Endothelial cell of umbilical vein (primary cell): ENCODE measurements around the gene LRCH3. TPM values are rescaled to one million over a fixed set of nuclear protein-coding genes. Genes with fewer than 3 reads are reported as not detected.

ENCODE experiments used
- BruUV-seq: library from RNA; stranded (reverse); fragments of 400-500 nt; replicated peaks from 2 replicates; lab custom pipeline; 2021; lab: Mats Ljungman, UMichigan
- CTCF ChIA-PET: fragments of 300-600, 350-600 bp; sonication (Branson Sonifier 250); formaldehyde crosslinking; loops from one replicate; lab custom pipeline; 2021; ENCODE audit warnings: antibody characterized with exemption, inconsistent platforms; lab: Charles Lee
- POLR2A ChIA-PET: fragments of 300-600, 350-600 bp; sonication (Branson Sonifier 250); formaldehyde crosslinking; loops from one replicate; lab custom pipeline; 2021; ENCODE audit warnings: antibody characterized with exemption, inconsistent platforms; lab: Charles Lee
- DNase-seq: peaks from one replicate; pipeline ENCODE4 v3.0.0-alpha.2; 2011; ENCODE audit warnings: low read depth, low spot score
- FAIRE-seq: peaks from 2 replicates; lab custom pipeline; 2011; peaks lifted over from hg19 to GRCh38; lab: Jason Lieb, UNC
- H2AFZ ChIP-seq: 2 replicates; pipeline ENCODE4 v1.6.0; 2012; ENCODE audit warnings: low read depth, low read length, control low read depth, inconsistent platforms
- H3K27ac ChIP-seq: 2 replicates; pipeline ENCODE4 v1.5.1; 2011; ENCODE audit warnings: low read depth, mild to moderate bottlenecking, control low read depth, low read length, moderate library complexity; ENCODE audit not compliant: insufficient read depth
- H3K27me3 ChIP-seq, 2 experiments: 2 replicates each; pipeline versions ENCODE4 v1.6.0 to v1.6.1; 2011; ENCODE audit warnings: low read length in 2 of 2, mixed read lengths in 1 of 2; ENCODE audit not compliant: control insufficient read depth in 2 of 2, insufficient read depth in 2 of 2
- H3K36me3 ChIP-seq, 2 experiments: 2 replicates in 1 of 2; 3 replicates in 1 of 2; pipeline ENCODE4 v1.5.1; 2011; ENCODE audit warnings: low read length in 2 of 2, mild to moderate bottlenecking in 1 of 2, moderate library complexity in 1 of 2; ENCODE audit not compliant: control insufficient read depth in 2 of 2, insufficient read depth in 2 of 2; ENCODE audit errors: extremely low read depth in 1 of 2
- H3K4me1 ChIP-seq: 3 replicates; pipeline ENCODE4 v1.5.1; 2011; ENCODE audit warnings: mild to moderate bottlenecking, low read length; ENCODE audit not compliant: control insufficient read depth, insufficient read depth; ENCODE audit errors: extremely low read depth
- H3K4me2 ChIP-seq: 2 replicates; pipeline ENCODE4 v1.6.1; 2011; ENCODE audit warnings: low read length, control low read depth, mixed read lengths; ENCODE audit not compliant: insufficient read depth
- H3K4me3 ChIP-seq, 3 experiments: fragments of 200-600 bp in 1 of 3; sonication (generic), shearing (Covaris generic) in 1 of 3; replicated peaks in 1 of 3; 2 replicates each; pipeline ENCODE4 v1.5.1; 2011 to 2016; ENCODE audit warnings: control low read depth in 3 of 3, low read length in 3 of 3, mild to moderate bottlenecking in 2 of 3, inconsistent platforms in 1 of 3, low read depth in 1 of 3, moderate library complexity in 1 of 3; ENCODE audit not compliant: insufficient read depth in 1 of 3
- H3K79me2 ChIP-seq: 2 replicates; pipeline ENCODE4 v1.6.0; 2012; ENCODE audit warnings: low read length, inconsistent platforms; ENCODE audit not compliant: control insufficient read depth, insufficient read depth
- H3K9ac ChIP-seq: replicated peaks from 2 replicates; pipeline ENCODE3; 2011; ENCODE audit warnings: low read length, control low read depth; ENCODE audit not compliant: insufficient read depth; ENCODE audit errors: extremely low read depth
- H3K9me1 ChIP-seq: replicated peaks from 3 replicates; pipeline ENCODE4 v1.6.0; 2011; ENCODE audit warnings: mild to moderate bottlenecking, low read length; ENCODE audit not compliant: control insufficient read depth, insufficient read depth; ENCODE audit errors: extremely low read depth
- H3K9me3 ChIP-seq: replicated peaks from 2 replicates; pipeline ENCODE4 v1.5.1; 2012; ENCODE audit warnings: low read length, inconsistent platforms; ENCODE audit not compliant: control insufficient read depth, insufficient read depth
- H4K20me1 ChIP-seq: replicated peaks from 2 replicates; pipeline ENCODE3; 2011; ENCODE audit warnings: mild to moderate bottlenecking, low read length; ENCODE audit not compliant: control insufficient read depth, insufficient read depth; ENCODE audit errors: extremely low read depth
- EZH2 ChIP-seq: IDR thresholded peaks from 2 replicates; pipeline ENCODE4 v1.6.1; 2012; ENCODE audit warnings: borderline replicate concordance, low read depth, mild to moderate bottlenecking, moderate library complexity, low read length, inconsistent platforms; ENCODE audit not compliant: severe bottlenecking
- FOS ChIP-seq: IDR thresholded peaks from 2 replicates; pipeline ENCODE4 v1.6.1; 2011; ENCODE audit warnings: mild to moderate bottlenecking, low read length, moderate library complexity, borderline replicate concordance; ENCODE audit not compliant: insufficient read depth
- GATA2 ChIP-seq: IDR thresholded peaks from 2 replicates; pipeline ENCODE4 v1.7.0; 2011; ENCODE audit warnings: low read depth, mild to moderate bottlenecking, moderate library complexity, mixed read lengths, low read length; ENCODE audit not compliant: insufficient read length, insufficient read depth
- JUN ChIP-seq: IDR thresholded peaks from 2 replicates; pipeline ENCODE4 v1.6.1; 2011; ENCODE audit warnings: borderline replicate concordance, low read depth; ENCODE audit not compliant: insufficient read length, insufficient read depth
- MYC ChIP-seq: IDR thresholded peaks from one replicate; pipeline ENCODE4 v1.6.1; 2011; ENCODE audit warnings: mild to moderate bottlenecking, low read depth, low read length
- POLR2A ChIP-seq: IDR thresholded peaks from 2 replicates; pipeline ENCODE4 v1.6.1; 2012; ENCODE audit warnings: low read depth, mild to moderate bottlenecking, control low read depth, low read length
- POLR2AphosphoS5 ChIP-seq: IDR thresholded peaks from 2 replicates; pipeline ENCODE4 v1.6.1; 2012; ENCODE audit warnings: low read depth, mild to moderate bottlenecking, control low read depth, low read length, moderate library complexity; ENCODE audit not compliant: insufficient read depth
- dilution Hi-C: fragments of 300-500 bp; cut with MboI; formaldehyde crosslinking; loops from one replicate; pipeline ENCODE4 v1.15.0; 2019; ENCODE audit warnings: low sequenced_read_pairs; ENCODE audit not compliant: extremely low pct_ligation_motif_present
- intact Hi-C: fragments of 100-400 bp; cut with micrococcal nuclease; formaldehyde crosslinking; loops from one replicate; pipeline ENCODE4 v1.10.0; 2022
- polyA plus RNA-seq, 4 experiments: library from polyadenylated mRNA; depleted of rRNA in 3 of 4; stranded (reverse) in 3 of 4; unstranded in 1 of 4; fragments of >200 nt; gene quantifications; 2 replicates each; pipeline versions ENCODE4 v1.2.1 to v1.2.3, GENCODE V29; 2011 to 2012; ENCODE audit warnings: missing spikeins in 1 of 4
- total RNA-seq: library from RNA; stranded (reverse); gene quantifications from 2 replicates; pipeline ENCODE4 v1.2.3, GENCODE V29; 2021
- TF ChIP-seq, protein P1 (sequence below), 2 donors: IDR thresholded peaks; 1 replicate in 1 of 2; 2 replicates in 1 of 2; pipeline ENCODE4 v1.5.1; 2011; ENCODE audit warnings: low read length in 2 of 2, mild to moderate bottlenecking in 2 of 2, moderate library complexity in 2 of 2, control low read depth in 1 of 2, inconsistent platforms in 1 of 2, low read depth in 1 of 2; ENCODE audit not compliant: insufficient read depth in 1 of 2; ENCODE audit errors: extremely low read depth in 1 of 2
- TF ChIP-seq, protein P2 (sequence below): IDR thresholded peaks from 2 replicates; pipeline ENCODE4 v1.6.1; 2011; ENCODE audit not compliant: insufficient read depth, insufficient read length

The LRCH3 gene
- total and polyA plus RNA-seq, 2 donors (not counting 3 experiments of a cell fraction or from before 2014, with no cell fraction given) = 43.9 to 60.3 TPM

DNA sequence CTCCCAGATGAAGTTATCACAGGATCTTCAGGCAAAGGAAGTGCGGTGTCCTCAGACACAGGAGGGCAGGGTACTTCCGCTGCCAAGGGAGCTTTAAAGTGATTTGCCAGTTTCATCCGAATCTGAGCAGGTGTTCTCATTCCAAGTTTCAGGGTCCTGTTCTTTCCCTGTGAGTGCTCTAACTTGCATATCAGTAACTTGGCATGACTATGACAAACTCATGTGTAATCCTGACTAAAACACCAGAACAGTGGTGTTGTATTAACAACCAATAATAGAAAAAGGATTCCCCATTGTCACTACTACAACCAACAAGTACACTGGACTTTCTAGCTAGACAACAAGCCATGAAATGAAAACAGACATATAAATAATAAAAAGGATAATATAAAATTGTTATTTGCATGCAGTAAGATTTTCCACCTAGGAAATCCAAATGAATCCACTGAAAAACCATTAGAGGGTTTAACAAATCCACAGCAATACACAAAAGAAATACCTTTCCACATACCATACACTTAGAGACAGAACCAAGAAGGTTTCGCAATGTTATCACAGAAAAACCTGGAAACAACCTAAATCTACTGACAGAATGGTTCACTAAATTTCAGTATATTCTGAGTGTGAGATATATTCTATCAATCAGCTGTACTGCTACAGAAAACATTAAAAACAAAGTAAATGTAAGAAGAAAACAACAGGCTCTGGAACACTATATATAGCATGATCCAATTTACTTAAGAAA is 118.1 kb downstream of the LRCH3 start:
- Histone ChIP-seq H3K27me3 (no peaks in the 10 kb centered on the region), H3K36me3 (no peaks in the 10 kb centered on the region), H3K27ac (no peak overlapping the region), H3K9me3 (no peaks in the 10 kb centered on the region), H3K4me3 (no peak overlapping the region), H3K4me1 (no peaks in the 10 kb centered on the region), H3K9ac (no peak overlapping the region), H2AFZ (no peak overlapping the region), H4K20me1 (no peaks in the 10 kb centered on the region), H3K4me2 (no peak overlapping the region), H3K79me2 (no peaks in the 10 kb centered on the region), H3K9me1 (no peaks in the 10 kb centered on the region)
- DNase-seq (no peak), FAIRE-seq (no peak)
- dilution Hi-C loops = no loop called here
- CTCF ChIA-PET = no interaction called here
- POLR2A ChIA-PET = no interaction called here
- intact Hi-C loops = no loop called here
- TF ChIP-seq JUN = no peak
- TF ChIP-seq, protein P1, sequence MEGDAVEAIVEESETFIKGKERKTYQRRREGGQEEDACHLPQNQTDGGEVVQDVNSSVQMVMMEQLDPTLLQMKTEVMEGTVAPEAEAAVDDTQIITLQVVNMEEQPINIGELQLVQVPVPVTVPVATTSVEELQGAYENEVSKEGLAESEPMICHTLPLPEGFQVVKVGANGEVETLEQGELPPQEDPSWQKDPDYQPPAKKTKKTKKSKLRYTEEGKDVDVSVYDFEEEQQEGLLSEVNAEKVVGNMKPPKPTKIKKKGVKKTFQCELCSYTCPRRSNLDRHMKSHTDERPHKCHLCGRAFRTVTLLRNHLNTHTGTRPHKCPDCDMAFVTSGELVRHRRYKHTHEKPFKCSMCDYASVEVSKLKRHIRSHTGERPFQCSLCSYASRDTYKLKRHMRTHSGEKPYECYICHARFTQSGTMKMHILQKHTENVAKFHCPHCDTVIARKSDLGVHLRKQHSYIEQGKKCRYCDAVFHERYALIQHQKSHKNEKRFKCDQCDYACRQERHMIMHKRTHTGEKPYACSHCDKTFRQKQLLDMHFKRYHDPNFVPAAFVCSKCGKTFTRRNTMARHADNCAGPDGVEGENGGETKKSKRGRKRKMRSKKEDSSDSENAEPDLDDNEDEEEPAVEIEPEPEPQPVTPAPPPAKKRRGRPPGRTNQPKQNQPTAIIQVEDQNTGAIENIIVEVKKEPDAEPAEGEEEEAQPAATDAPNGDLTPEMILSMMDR (IDR thresholded peaks at IDR 0.05; ENCODE audit: extremely low read depth in 1 of 2, insufficient read depth in 1 of 2, low read depth in 1 of 2, low read length in 2 of 2) = no peak
- TF ChIP-seq, protein P2, sequence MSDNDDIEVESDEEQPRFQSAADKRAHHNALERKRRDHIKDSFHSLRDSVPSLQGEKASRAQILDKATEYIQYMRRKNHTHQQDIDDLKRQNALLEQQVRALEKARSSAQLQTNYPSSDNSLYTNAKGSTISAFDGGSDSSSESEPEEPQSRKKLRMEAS = no peak
- no peak for TF ChIP-seq MYC
- TF ChIP-seq POLR2A = no peak
- TF ChIP-seq FOS = no peak
- TF ChIP-seq POLR2AphosphoS5 = no peak
- no peak for TF ChIP-seq EZH2
- no peak for TF ChIP-seq GATA2
- BruUV-seq = no TSS peak
